ENCODE measurements around the gene MASP2. TPM values are rescaled to one million over a fixed set of nuclear protein-coding genes. Genes with fewer than 3 reads are reported as not detected.

The MASP2 gene
- total and polyA plus RNA-seq, 2 of the 8 experiments (the other 6 are each of a cell fraction or from before 2014, with no cell fraction given) = 0.54 to 1.2 TPM

GRCh38 chr1:11039351-11040104 is 7.5 kb downstream of the MASP2 start (continued):
- TF ChIP-seq ATF2 (IDR thresholded peaks at IDR 0.05; ENCODE audit: low read length) (no peak), ASH2L (IDR thresholded peaks at IDR 0.05; ENCODE audit: low read length) (no peak), CHD7 (IDR thresholded peaks at IDR 0.05; ENCODE audit: insufficient replicate concordance, low read length) (no peak), HDAC6 (IDR thresholded peaks at IDR 0.05; ENCODE audit: low read depth, low read length) (no peak), SUZ12 (IDR thresholded peaks at IDR 0.05; ENCODE audit: low read length) (no peak), RFX5 (IDR thresholded peaks at IDR 0.05; ENCODE audit: borderline replicate concordance, low read depth, low read length) (no peak), JUND (IDR thresholded peaks at IDR 0.05; ENCODE audit: low read length) (no peak)
